ENCODE results near the gene KIAA0408.

GRCh38 chr6:127447780-127448179 lies 11.4 kb downstream of the KIAA0408 start:
- TF ChIP-seq CTCF (IDR thresholded peaks at IDR 0.05) (no peak), POLR2A (IDR thresholded peaks at IDR 0.05) (no peak), EP300 (IDR thresholded peaks at IDR 0.05) (no peak)
